Panc1 (cell line): ENCODE data around the gene SUN1.

Experiments used
- POLR2AphosphoS5 ChIP-seq: IDR thresholded peaks from 2 replicates; pipeline ENCODE4 v1.6.1; 2012; ENCODE audit warnings: mild to moderate bottlenecking, low read depth, low read length, moderate library complexity
- SIN3A ChIP-seq: IDR thresholded peaks from 2 replicates; pipeline ENCODE4 v1.6.1; 2012; ENCODE audit warnings: low read depth, mild to moderate bottlenecking, low read length, moderate library complexity, borderline replicate concordance; ENCODE audit not compliant: insufficient read depth
- TF ChIP-seq, protein P1 (sequence below): fragments of 450-650 bp; IDR thresholded peaks from 2 replicates; pipeline ENCODE4 v1.5.1; 2017; ENCODE audit warnings: mild to moderate bottlenecking
- TF ChIP-seq, protein P2 (sequence below), 2 experiments: IDR thresholded peaks; 2 replicates each; pipeline ENCODE4 v1.6.1; 2011 to 2012; ENCODE audit warnings: low read depth in 2 of 2, control low read depth in 1 of 2, low read length in 1 of 2, mild to moderate bottlenecking in 1 of 2, moderate library complexity in 1 of 2; ENCODE audit not compliant: insufficient read depth in 1 of 2

DNA sequence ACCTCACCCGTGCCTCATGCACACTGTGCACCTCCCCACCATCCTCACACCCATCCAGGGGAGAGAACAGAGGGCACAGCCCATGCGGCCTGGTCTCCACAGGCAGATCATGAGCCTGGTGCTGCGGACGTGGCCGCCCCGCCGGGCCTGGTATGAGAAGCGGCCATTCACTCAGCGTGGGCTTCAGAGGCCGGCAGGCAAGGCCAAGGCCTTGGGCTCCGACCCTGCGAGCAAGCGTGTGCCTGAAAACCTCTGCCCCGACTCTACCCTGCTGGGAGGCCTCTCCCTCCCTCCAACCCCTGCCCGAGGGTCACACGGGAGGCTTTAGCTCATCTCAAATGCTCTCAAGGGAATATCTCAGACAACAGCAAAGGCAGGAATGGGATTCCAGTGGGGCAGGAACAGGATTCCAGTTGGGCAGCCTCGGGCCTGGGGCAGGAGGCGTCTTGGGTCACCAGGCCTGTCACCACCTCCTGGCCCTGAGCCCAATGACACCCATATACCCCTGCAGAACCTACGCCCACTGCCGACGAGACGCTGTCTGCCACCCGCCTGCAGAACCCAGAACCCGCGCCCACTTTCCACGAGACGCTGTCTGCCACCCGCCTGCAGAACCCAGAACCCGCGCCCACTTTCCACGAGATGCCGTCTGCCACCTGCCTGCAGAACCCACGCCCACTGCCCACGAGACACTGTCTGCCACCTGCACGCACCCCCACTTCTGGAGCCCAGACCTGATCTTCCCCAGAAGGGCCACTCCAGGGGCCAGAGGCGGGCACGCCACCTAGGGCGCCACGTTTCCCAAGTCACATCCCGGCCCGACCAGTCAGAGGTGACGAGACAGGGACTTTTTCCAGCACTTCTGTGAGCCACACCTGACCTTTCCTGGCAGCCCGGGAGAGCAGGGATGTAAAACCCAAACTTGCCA, 83.3 kb downstream of the SUN1 start:
- TF ChIP-seq, protein P1, sequence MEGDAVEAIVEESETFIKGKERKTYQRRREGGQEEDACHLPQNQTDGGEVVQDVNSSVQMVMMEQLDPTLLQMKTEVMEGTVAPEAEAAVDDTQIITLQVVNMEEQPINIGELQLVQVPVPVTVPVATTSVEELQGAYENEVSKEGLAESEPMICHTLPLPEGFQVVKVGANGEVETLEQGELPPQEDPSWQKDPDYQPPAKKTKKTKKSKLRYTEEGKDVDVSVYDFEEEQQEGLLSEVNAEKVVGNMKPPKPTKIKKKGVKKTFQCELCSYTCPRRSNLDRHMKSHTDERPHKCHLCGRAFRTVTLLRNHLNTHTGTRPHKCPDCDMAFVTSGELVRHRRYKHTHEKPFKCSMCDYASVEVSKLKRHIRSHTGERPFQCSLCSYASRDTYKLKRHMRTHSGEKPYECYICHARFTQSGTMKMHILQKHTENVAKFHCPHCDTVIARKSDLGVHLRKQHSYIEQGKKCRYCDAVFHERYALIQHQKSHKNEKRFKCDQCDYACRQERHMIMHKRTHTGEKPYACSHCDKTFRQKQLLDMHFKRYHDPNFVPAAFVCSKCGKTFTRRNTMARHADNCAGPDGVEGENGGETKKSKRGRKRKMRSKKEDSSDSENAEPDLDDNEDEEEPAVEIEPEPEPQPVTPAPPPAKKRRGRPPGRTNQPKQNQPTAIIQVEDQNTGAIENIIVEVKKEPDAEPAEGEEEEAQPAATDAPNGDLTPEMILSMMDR: no peak
- TF ChIP-seq, protein P2, sequence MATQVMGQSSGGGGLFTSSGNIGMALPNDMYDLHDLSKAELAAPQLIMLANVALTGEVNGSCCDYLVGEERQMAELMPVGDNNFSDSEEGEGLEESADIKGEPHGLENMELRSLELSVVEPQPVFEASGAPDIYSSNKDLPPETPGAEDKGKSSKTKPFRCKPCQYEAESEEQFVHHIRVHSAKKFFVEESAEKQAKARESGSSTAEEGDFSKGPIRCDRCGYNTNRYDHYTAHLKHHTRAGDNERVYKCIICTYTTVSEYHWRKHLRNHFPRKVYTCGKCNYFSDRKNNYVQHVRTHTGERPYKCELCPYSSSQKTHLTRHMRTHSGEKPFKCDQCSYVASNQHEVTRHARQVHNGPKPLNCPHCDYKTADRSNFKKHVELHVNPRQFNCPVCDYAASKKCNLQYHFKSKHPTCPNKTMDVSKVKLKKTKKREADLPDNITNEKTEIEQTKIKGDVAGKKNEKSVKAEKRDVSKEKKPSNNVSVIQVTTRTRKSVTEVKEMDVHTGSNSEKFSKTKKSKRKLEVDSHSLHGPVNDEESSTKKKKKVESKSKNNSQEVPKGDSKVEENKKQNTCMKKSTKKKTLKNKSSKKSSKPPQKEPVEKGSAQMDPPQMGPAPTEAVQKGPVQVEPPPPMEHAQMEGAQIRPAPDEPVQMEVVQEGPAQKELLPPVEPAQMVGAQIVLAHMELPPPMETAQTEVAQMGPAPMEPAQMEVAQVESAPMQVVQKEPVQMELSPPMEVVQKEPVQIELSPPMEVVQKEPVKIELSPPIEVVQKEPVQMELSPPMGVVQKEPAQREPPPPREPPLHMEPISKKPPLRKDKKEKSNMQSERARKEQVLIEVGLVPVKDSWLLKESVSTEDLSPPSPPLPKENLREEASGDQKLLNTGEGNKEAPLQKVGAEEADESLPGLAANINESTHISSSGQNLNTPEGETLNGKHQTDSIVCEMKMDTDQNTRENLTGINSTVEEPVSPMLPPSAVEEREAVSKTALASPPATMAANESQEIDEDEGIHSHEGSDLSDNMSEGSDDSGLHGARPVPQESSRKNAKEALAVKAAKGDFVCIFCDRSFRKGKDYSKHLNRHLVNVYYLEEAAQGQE (IDR thresholded peaks at IDR 0.05; ENCODE audit: insufficient read depth in 1 of 2, low read depth in 2 of 2, low read length in 1 of 2): no peak
- TF ChIP-seq POLR2AphosphoS5 (no peak), SIN3A (no peak)
